ENCODE data around the gene APC2.
A peak's percentile ranks its signal among the peaks of the same experiment; 100 is the strongest.
"Not testable (repeated sequence)": the region's sequence is repeated elsewhere in the genome, so short reads cannot be mapped to it uniquely, and the experiment has no call there.

The APC2 gene

DNA sequence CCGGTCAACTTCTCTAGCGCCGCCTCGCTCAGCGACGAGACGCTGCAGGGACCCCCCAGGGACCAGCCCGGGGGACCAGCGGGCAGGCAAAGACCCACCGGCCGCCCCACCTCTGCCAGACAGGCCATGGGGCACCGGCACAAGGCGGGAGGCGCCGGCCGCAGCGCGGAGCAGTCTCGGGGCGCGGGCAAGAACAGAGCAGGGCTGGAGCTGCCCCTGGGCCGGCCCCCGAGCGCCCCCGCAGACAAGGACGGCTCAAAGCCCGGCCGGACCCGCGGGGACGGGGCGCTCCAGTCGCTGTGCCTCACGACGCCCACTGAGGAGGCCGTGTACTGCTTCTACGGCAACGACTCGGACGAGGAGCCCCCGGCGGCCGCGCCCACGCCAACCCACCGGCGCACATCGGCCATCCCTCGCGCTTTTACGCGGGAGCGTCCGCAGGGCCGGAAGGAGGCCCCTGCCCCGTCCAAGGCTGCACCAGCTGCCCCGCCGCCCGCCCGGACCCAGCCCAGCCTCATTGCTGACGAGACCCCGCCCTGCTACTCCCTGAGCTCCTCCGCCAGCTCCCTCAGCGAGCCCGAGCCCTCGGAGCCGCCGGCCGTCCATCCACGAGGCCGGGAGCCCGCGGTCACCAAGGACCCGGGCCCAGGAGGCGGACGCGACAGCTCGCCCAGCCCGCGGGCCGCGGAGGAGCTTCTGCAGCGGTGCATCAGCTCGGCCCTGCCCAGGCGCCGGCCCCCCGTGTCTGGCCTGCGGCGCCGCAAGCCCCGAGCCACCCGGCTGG is 17.8 kb downstream of the APC2 start:
- no peak for DNase-seq

DNA sequence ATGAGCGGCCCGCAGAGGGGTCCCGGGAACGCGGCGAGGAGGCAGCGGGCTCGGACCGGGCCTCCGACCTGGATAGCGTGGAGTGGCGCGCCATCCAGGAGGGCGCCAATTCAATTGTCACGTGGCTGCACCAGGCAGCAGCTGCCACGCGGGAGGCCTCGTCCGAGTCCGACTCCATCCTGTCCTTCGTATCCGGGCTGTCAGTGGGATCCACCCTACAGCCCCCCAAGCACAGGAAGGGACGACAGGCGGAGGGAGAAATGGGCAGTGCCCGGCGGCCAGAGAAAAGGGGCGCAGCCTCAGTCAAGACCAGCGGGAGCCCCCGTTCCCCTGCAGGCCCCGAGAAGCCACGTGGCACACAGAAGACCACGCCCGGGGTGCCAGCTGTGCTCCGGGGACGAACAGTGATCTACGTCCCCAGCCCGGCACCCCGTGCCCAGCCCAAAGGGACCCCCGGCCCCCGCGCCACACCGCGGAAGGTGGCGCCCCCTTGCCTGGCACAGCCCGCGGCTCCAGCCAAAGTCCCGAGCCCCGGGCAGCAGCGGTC is 18.4 kb downstream of the APC2 start:
- no peak for DNase-seq

DNA sequence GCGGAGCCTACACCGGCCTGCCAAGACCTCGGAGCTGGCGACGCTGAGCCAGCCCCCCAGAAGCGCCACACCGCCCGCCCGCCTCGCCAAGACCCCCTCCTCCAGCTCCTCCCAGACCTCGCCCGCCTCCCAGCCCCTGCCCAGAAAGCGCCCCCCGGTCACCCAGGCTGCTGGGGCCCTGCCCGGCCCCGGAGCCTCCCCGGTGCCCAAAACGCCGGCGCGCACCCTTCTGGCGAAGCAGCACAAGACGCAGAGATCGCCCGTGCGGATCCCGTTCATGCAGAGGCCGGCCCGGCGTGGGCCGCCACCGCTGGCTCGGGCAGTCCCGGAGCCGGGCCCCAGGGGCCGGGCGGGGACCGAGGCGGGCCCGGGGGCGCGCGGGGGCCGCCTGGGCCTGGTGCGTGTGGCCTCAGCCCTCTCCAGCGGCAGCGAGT is 18.9 kb downstream of the APC2 start:
- DNase-seq: peak; percentile 55

DNA sequence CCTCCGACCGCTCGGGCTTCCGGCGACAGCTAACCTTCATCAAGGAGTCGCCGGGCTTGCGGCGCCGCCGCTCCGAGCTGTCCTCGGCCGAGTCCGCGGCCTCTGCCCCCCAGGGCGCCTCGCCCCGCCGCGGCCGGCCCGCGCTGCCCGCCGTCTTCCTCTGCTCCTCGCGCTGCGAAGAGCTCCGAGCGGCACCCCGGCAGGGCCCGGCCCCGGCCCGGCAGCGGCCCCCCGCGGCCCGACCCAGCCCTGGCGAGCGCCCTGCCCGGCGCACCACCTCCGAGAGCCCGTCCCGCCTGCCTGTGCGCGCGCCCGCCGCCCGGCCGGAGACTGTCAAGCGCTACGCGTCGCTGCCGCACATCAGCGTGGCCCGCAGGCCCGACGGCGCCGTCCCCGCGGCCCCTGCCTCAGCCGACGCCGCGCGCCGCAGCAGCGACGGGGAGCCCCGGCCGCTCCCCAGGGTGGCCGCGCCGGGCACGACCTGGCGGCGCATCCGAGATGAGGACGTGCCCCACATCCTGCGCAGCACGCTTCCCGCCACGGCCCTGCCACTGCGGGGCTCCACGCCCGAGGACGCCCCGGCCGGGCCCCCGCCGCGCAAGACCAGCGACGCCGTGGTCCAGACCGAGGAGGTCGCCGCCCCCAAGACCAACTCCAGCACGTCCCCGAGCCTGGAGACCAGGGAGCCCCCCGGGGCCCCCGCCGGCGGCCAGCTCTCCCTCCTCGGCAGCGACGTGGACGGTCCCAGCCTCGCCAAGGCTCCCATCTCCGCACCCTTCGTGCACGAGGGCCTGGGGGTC is 19.5 kb downstream of the APC2 start:
- DNase-seq: peak; percentile 48

DNA sequence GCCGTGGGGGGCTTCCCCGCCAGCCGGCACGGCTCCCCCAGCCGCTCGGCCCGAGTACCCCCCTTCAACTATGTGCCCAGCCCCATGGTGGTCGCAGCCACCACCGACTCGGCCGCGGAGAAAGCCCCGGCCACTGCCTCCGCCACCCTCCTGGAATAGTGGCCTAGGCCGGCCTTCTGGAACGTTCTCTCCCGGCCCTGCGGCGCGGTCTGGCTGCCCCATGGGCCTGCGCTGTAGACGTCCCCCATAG is 20.1 kb downstream of the APC2 start:
- DNase-seq: no peak

DNA sequence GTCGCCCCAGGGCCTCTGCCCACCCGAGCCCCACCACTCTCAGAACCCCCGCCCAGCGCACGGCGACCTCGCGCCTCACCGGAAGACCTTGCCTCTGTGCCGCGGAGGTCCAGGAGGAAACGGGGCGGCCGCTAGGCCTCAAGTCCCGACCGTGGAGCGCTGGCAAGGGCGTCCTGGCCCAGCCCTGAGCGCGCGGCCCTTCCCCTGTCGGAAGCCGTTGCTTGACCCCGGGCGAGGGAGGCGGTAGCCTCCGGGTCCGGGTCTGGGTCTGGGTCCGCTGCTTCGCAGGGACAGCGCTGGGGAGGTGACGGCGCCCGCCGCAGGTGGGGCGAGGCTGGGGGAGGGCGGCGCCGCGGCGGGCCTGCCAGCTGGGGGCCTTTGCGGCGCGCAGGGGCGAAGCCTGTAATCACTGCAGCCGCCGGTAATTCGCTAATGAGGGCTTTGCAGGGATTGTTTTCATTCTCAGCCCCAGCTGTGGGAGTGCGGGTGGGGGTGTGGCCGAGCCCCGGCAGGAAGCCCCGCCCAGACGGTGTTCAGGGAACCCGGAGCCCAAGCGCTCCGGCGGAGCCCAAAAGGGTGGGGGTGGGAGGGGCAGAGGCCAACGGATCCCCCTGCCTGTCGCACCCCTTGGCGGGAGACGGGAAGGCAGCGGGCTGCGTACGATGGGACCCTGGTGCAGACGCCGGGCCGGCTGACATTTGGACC is 20.5 kb downstream of the APC2 start:
- peak; percentile 78 for DNase-seq

DNA sequence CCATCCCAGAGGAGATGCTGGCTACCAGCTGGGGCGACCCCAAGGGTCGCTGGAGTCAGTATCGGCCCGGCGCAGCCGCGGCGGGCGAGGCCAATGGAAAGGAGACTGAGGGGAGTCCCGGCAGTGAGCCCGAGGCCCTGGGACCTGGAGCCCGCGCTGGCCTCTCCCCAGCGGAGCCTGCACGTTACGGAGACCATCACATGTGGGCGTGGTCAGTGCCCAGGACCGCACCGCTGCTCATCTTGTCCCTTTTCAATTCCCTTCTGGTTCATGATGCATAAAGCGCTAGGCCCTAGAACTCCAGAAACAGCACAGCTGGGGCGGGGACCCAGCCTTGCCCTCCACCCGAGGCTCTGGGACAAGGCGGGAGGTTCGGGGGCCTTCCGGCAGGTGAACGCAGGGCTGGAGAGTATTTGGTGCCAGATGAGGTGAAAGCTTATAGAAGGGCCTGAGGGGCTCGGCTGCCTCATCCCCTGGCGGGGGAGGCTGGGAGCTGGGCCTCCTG is 21.1 kb downstream of the APC2 start:
- no peak for DNase-seq

DNA sequence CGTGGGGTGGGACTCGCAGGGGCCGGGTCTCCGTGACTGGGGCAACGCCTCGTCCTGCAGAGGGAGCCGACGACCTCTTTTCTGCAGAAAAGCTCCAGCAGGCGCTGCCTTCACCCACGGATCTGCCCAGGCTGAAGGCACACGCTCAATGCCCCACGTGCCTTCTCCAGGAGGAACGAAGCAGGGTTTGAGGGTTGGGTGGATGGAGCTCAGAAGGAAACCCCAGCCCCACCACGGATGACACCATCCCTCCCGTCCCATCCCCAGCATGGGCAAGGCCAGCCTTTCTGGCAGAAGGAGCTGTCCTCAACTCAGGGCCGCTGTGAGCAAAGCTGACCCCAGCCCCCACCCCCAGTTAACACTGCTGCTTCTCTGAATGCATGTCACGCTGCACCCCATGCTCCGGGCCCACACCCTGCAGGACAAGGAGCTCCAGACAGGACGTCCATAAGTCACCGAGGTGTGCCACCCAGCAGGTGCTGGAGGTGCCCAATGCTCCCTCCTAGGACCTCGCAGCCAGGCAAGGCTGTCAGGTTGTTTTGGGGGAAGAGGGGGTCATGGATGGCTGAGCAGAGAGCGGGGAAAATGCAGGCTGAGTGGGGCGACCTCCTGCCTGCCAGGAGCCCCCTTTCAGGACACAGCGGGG is 21.7 kb downstream of the APC2 start:
- DNase-seq: no peak

DNA sequence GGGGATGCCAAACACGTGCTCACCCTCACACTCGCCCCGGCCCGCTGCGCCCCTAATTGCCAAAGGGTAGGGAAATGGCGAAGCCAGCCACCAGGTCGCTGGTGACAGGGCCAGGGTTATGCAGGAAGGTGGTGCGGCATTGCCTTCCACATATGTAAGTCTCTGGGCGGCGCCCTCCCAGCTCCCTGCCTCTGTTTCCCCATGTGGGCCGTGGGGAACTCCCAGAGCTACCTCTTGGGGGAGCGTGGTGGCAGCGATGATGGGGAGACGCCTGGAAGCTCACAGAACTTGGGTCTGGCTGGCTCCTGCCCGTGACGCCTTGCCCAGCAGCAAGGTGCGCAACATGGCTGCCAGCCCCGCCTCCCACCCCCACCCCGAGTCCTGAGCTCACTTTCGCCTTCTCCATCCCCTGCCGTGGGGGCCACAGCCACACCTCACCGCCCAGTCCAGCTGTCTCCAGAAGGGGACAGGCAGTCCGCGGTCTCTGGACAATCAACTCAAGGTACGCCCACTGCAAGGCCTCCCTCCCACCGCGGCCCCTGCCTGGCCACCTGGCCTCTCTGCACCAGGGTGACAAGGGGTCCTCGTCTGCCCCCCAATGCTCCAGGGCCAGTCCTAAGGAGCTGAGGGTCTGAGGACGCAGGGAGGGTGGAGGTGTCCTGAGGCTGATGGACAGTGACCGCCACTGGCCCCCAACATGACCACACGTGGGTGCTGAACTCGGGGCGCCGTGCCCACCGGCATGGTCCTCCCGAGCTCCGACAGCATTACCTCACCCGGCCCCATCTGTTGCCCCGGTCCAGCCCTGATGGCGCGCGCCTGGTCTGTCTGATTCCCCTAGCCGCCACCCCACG is 22.5 kb downstream of the APC2 start:
- no peak for DNase-seq

DNA sequence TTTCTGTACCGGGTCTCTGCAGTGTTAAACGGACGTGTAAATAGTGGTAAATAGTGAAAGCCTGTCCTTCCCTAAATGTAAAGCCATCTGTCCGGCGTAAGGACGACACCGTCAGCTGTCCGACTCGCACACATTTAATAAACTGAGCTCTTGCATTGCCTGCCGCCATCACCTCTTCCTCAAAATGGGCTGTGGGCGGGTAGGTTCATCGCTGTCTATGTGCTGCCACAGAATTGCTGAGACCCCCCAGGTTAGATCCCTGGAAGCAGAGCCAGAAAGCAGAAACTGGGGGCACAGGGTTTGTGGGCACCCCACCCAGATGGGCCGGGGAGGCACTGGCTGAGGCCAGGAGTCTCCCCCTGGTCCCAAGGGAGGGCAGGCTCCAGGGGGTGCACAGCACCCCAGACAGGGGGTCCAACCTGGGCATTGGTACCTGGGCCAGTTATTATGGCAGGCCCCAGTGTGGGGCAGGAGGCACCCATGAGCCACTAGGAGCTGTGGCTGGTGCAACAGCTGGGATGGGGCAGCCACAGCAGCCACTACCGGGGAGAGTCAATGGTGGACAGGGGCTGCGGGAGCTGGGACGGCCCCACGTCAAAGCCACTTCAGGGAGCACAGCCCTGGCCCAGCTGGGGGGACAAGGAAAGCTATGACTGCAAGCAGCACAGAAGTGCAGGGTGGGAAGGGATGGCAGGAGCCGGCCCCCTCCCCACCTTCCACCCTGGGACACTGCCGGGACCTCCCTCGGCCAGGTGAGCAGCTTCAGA is 23.3 kb downstream of the APC2 start:
- DNase-seq: no peak

DNA sequence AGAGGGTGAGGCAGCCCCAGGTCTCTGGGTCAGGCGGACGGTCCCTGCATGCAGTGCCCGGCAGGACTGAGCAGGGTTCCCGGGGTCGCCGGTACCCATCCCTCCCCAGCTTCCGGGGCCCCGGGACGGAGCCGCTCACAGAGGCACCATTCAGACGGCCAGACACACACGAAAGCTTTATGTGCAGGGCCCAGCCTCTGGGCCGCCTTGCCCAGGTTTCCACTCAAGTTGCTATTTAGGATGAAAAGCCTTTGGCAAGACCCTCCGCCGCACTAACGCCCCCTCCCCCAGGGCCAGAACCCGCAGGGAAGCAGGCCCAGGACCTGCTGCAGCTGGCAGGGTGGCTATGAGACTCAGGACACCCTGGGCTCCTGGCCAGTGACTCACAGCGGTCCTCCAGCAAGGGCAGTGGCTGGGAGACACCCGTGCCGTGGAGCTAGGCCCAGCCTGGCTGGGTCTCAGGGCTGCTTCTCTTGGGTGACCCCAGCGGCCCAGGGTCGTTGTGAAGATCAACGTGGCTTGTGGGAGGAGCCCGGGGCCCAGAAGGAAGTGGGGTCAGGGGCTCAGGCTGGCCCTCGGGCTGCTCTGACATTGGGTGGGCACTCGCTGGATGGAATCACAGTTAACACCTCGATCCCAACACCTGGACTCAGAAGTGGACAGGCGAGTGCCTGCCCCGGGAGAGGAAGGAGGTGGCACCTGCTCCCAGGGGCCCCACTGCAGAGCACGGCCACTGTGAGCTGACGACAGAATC is 24.3 kb downstream of the APC2 start:
- no peak for DNase-seq

DNA sequence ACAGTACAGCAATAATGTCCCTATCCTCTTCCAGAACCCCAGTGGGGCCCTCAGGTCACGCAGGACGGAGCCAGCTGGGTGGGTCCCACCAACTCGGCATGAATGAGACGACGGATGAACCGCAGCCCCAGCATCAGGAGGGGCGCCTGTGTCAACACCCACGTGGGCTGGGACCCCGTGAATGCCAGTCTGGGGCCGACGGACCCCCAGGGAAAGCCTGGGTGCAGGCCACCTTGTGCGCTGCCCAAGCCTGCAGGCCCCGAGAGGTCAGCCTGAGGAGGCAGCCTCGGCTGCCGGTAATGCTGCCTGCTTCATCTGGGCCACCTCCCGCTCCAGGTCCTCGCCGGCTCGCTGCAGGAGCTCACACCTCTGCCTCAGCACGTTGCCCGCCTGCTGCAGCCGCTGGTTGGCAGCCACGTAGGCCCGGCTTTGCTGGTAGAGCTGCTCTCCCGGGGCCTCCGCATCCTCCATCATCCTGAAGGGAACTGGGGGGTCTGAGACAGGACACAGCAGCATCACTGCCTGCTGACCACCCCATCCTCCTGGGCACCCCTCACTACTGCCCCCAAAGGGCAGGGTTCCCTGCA is 24.9 kb downstream of the APC2 start:
- no peak for DNase-seq

DNA sequence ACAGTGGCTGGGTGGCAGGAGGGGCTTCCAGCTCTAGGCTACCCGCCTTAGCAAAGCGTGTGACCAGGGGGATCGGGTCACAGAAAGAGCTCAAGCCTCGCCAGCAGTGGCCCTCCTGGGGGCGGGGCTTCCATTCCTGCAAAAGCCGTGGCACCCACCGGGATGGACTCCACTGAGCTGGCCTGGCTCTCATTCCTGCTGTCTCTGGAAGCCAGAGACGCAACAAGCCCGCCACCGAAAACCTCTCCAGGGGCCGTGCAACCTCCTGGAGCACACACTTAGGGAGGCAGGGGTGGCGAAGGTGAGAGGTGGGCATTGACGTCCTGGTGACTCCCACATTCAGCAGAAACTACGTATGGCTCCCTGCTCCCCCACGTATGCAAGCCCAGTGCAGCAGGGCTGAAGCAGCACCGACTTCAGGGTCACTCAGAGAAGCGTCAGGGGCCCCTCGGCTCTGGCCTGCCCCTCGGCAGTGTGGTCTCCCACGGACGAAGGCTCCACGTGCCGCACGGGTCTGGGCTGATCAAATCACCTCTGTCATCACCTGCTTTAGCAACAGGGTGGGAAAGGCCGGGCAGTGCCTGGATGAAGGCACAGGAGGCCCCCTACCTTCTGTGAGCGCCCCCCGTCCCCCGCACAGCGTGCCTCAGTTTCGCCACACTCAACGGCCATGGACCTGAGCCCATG is 26.0 kb downstream of the APC2 start:
- DNase-seq: no peak

DNA sequence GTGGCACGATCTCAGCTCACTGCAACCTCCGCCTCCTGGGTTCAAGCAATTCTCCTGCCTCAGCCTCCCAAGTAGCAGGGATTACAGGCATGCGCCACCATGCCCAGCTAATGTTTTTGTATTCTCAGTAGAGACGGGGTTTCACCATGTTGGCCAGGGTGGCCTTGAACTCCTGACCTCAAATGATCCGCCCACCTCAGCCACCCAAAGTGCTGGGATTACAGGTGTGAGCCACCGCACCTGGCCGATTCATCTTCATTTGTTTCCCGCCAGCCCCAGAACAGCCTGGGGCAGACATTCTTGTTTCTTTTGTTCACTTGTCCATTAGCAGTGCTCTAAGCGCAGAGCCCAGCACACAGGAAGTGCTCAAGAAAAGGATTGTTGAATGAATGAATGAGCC is 27.1 kb downstream of the APC2 start:
- DNase-seq: not testable (repeated sequence)

DNA sequence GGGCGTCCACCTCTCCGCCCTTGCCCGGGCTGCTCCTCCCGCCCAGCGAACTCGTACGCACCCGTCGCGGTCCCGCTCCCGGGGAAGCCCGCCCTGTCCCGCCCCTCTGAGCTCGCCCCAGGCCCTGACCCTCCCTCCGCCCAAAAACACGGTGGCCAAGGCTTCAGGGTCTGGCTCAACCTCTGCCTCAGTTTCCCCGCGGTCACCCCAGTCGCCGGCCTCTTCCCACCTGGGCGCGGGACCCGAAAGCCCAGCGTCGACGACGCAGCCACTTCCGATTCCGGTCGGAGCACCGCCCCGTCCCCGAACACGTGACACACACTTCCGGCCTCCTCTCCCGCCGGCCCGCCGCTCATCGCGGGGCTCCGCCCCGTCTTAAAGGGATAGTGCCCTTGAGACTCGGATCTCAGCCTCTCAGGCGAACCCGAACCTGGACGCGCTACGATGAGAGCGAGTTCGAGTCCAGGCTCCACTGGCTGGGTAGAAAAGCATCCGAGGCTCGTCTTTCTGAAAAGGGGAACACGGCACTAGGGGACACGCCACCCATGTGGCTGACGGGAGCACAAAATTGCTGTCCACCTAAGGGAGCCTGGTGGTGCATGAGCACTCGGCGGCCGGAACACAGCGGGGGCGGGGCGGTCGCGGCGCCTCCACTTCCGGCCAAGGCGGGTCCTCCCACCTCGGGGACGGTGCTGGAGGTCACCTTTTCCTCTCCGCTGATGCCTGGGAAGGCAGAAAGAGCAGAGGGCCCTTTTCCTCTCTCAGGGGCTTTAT is 29.2 kb downstream of the APC2 start, which contains the start of gene C19orf25:
Gene C19orf25, minus strand, starts transcription at position 282 of the 774 bp plus-strand sequence. CDS start 312 bp downstream, outside the sequence.
- peak; percentile 97 for DNase-seq

DNA sequence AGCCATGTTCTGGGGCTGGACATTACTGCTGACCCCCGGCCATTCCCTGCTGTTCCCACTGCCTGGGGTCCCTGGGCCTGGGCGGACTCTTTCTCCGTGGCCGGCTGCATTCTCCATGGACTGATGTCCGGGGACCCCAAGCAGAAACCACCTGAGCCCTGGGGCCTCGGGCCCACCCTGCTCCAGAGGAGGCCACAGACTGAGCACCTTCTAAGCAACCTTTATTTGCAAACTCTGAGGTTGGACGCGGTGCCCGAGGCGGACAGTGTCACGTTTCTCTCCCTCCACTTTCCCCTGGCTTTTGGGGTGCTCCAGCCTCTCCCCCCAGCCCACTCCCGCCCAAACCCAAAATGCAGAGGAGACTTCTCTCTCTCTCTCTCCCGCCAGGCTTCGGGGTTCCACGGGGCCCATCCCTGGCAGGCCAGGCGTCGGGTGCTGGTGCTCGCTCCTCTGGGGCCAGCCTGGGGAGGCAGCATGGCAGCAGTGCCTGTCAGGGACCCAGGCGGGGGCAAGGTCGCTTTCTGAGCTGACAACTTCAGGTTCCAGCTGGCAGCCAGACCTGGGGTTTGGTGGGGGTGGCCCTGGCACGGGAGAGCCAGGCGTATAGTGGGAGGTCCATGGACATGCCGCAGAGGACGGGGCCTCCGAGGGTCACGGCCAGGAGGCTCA is 31.4 kb downstream of the APC2 start:
- no peak for DNase-seq

DNA sequence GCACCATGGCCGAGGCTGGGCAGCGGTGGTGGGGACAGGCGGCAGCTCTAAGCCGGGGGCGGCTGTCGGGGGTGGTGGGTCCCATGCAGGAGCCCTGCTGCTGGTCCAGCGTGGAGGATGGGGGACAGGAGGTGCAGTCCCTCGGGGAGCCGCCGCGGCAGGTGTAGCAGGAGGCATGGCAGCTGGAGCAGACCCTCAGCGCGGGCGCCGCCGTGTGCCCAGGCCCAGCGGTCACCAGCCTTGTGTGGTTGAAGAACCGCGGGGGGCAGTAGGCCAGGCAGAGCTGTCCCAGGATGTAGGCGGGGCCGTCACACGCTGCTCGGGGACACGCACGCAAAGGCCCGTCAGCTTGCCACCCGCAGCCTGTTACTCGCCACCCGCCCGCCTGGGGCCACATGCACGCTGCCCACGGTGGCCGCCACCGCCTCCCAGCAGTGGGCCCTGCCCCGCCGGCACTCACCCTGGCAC is 32.0 kb downstream of the APC2 start:
- no peak for DNase-seq
